ENCODE results near the gene P2RX4.
"Not testable (repeated sequence)": the region's sequence is repeated elsewhere in the genome, so short reads cannot be mapped to it uniquely, and the experiment has no call there.

P2RX4 gene

DNA sequence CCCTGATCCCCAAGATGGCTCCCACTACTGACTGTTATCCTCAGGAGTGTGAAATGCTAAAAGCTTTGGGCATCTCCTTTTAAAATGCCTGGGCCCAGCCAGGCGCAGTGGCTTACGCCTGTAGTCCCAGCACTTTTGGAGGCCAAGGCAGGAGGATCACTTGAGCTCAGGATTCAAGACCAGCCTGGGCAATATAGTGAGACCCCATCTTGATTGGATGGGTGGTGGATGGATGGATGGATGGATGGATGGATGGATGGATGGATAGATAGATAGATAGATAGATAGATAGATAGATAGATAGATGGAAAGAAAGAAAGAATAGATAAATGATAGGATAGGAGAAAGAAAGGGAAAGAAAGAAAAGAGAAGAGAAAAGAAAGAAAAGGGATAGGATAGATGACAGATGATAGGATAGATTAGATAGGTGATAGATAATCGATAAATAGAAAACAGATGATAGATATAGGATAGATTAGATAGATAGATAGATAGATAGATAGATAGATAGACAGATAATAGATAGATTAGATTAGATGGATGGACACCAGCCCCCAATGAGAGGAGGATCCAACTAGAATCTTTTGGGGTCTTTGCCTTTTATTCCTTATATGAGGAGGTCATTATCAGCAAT lies 9.5 kb downstream of the P2RX4 start:
- DNase-seq (ENCODE audit: low read depth in 2 of 2) = no peak

DNA sequence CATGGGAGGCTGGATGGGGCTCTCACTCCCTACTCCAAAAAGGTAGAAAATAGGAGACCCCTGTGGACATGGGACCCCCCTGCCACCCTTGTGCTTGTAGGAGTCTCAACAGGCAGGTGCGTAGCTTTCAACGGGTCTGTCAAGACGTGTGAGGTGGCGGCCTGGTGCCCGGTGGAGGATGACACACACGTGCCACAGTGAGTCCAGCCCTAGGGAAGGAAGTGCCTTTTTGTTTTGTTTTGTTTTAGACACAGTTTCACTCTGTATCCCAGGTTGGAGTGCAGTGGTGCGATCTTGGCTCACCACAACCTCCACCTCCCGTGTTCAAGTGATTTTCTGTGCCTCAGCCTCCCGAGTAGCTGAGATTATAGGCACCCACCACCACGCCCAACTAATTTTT lies 12.9 kb downstream of the P2RX4 start:
- DNase-seq (ENCODE audit: low read depth in 2 of 2) = no peak

- DNase-seq (ENCODE audit: low read depth in 2 of 2) = no peak
These were observed 13.7 kb downstream of the P2RX4 start for GRCh38 chr12:121223292-121224285.

DNA sequence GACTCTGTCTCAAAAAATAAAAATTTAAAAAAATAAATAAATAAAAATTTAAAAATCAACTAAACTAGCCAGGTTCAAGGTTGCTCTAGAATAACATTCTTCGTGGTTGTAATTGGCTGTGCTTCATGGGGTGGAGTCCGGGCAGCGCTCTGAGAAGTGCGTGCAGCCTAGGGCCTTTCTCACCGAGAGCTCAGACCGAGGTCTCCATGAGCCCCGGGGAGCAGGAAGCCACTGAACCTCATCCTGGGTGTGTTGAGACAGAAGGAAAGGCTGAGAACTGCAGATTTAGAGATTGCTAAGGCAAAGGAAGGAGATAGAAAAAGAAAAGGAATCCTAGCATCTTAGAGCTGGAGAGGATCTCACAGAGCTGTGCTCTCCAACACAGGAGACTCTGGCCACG lies 14.7 kb downstream of the P2RX4 start:
- DNase-seq (ENCODE audit: low read depth in 2 of 2) = no peak

GRCh38 chr12:121226399-121226798 lies 16.5 kb downstream of the P2RX4 start:
- no peak for DNase-seq (ENCODE audit: low read depth in 2 of 2)

DNA sequence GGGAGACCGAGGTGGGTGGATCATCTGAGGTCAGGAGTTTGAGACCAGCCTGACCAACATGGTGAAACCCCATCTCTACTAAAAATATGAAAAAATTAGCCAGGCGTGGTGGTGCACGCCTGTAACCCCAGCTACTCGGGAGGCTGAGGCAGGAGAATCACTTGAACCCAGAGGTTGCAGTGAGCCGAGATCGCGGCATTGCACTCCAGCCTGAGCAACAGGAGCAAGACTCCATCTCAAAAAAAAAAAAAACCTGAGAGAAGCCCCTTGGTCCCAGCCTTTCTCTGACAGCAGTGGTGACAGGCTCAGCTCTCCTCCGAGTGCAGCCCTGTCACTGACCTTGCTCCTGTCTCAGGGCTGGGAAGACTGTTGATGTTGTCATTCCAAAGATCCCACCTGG lies 16.9 kb downstream of the P2RX4 start:
- not testable (repeated sequence) for DNase-seq (ENCODE audit: low read depth in 2 of 2)

DNA sequence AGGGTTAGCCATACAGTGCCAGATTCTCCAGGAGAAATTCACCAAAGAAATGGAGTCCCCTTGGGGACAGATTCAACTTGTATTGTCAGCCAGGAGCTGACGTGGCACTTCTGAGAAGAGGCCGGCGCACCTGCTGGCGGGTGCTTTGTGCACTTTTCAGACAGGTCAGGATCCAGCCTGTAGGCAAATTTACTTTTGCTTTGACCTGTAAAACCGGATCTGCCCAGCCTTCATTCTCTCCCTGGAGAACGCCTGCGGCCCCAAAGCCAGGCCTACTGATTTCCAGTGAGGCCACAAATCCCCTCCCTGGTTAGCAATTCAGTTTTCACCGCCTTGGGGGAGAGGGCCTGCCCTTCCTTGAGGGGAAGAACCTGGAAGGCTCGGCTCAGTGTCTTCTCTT lies 17.4 kb downstream of the P2RX4 start:
- no peak for DNase-seq (ENCODE audit: low read depth in 2 of 2)

DNA sequence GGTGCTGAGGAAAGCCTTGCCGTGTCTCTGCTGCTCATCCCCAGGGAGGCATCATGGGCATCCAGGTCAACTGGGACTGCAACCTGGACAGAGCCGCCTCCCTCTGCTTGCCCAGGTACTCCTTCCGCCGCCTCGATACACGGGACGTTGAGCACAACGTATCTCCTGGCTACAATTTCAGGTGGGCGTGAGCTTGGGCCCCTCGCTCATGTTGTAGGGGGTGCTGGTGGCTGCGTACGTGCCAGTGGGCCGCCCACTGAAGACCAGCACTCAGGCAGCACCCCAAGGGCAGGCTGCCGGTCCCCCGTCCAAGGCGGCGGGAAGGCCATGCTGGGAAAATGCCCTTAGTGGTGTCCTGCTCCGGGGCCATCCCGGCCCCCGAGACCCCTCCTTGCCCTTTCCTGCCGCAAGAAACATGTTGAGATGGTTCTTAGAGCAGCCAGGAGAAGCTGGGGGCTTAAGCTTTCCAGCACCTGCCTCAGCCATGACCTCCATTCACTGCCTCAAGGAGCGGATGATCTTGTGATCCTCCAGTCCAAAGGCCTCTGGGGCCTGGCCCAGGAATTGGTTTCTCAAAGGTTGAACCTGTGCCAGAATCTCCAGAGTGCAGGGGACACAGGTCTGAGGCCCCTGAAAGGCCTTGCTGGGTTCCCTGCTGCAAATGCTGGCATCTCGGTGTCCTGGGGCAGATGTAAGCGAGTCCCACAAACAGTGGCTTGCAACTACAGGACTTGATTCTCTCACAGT lies 19.2 kb downstream of the P2RX4 start:
- DNase-seq (ENCODE audit: low read depth in 2 of 2) = no peak

DNA sequence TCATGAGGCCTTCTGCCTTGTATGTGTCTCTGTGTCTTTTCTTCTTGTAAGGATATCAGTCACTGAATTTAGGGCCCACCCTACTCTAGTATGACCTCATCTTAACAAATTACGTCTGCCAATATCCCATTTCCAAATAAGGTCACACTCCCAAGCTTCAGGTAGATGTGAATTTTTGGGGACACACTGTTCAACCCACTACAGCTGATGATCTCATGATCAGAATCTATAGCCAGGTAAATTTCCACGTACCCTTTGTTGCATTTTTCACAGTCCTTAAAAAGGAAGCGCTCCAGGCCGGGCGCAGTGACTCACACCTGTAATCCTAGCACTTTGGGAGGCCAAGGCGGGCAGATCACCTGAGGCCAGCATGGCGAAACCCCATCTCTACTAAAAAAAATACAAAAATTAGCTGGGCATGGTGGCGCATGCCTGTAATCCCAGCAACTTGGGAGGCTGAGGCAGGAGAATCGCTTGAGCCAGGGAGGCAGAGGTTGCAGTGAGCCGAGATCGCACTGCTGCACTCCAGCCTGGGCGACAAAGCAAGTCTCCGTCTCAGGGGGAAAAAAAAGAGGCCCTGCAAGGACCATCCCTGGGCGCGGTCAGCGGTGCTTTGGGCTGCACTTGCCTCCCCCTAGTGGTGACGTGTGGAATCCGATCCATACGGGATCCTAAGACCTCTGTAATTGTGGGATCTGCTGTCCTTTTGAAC lies 20.1 kb downstream of the P2RX4 start:
- DNase-seq (ENCODE audit: low read depth in 2 of 2) = not testable (repeated sequence)

- no peak for DNase-seq (ENCODE audit: low read depth in 2 of 2)
These were observed 20.6 kb downstream of the P2RX4 start for GRCh38 chr12:121230538-121230907.

DNA sequence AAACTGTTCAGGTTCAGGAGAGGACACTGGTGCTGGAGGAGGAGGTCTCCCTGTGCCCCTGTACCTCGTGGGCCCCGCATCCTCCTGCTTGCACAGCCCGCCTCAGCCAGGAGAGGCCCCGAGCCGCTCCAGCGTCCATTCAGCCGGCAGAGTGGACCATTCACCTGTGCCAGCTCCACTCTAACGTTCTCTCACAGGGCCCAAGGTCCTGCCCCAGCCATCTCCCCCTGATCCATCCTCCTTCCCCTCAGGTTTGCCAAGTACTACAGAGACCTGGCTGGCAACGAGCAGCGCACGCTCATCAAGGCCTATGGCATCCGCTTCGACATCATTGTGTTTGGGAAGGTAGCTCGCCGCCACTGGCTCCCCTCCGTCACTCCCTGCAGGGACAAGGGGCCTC lies 22.2 kb downstream of the P2RX4 start:
- no peak for DNase-seq (ENCODE audit: low read depth in 2 of 2)

GRCh38 chr12:121232977-121233627 lies 23.2 kb downstream of the P2RX4 start:
- DNase-seq (ENCODE audit: low read depth in 2 of 2) = no peak

DNA sequence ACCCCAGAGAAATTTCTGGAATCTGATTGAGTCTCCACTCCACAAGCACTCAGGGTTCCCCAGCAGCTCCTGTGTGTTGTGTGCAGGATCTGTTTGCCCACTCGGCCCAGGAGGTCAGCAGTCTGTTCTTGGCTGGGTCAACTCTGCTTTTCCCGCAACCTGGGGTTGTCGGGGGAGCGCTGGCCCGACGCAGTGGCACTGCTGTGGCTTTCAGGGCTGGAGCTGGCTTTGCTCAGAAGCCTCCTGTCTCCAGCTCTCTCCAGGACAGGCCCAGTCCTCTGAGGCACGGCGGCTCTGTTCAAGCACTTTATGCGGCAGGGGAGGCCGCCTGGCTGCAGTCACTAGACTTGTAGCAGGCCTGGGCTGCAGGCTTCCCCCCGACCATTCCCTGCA lies 23.7 kb downstream of the P2RX4 start:
- DNase-seq (ENCODE audit: low read depth in 2 of 2) = no peak

GRCh38 chr12:121236776-121237175 lies 26.8 kb downstream of the P2RX4 start:
- no peak for DNase-seq (ENCODE audit: low read depth in 2 of 2)

- DNase-seq (ENCODE audit: low read depth in 2 of 2) = no peak
These were observed 27.5 kb downstream of the P2RX4 start for GRCh38 chr12:121237415-121237814.

GRCh38 chr12:121238086-121238485 lies 28.2 kb downstream of the P2RX4 start:
- DNase-seq (ENCODE audit: low read depth in 2 of 2) = no peak

DNA sequence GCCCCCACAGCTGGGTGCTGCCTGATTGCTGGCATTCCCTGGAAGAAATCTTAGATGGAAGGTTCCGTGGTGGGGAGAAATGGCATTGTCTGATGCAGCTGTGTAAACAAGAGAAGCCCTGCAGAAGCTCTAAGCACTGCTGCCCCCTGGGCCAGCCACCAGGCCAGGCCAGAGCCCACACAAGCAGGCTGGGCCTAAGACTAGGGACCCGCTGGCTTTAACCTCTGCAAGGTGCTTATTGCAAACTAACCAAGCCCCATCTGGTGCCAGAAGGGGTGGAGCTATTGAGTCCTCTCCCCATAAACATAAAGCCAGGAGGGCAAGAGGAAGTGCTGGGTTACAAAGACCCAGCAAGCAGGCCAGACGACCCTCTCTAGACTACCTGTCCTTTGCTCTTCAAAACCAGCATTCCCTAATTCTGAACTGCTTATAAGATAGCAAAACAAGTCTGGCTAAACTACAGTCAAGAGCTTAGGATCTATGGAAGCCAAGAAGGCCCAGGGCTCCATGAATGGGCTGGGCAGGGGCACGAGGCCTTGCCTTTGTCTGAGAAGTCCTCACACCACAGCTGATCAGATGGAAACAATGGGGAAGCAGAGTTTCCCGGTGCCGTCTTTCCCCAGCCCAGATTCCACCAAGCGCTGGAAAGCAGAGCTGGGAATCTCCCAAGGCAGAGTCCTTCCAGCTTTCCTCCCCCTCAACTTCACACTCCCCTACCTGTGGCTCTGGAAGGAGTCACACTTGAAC lies 28.8 kb downstream of the P2RX4 start:
- no peak for DNase-seq (ENCODE audit: low read depth in 2 of 2)

GRCh38 chr12:121239351-121240061 lies 29.6 kb downstream of the P2RX4 start:
- DNase-seq (ENCODE audit: low read depth in 2 of 2) = no peak

GRCh38 chr12:121240062-121240420 lies 30.1 kb downstream of the P2RX4 start:
- no peak for DNase-seq (ENCODE audit: low read depth in 2 of 2)

GRCh38 chr12:121240484-121241101 lies 30.7 kb downstream of the P2RX4 start:
- DNase-seq (ENCODE audit: low read depth in 2 of 2) = no peak
